GM18511 (cell line): ENCODE measurements around the gene USP48.
"Not testable (repeated sequence)": the region's sequence is repeated elsewhere in the genome, so short reads cannot be mapped to it uniquely, and the experiment has no call there.

Source experiments
- ATAC-seq: cut with Tn5 transposase; IDR thresholded peaks from one replicate; pipeline ENCODE4 v1.9.1; 2021; ENCODE audit warnings: mild to moderate bottlenecking, moderate library complexity; ENCODE audit not compliant: unreplicated experiment

Gene USP48

GRCh38 chr1:21814981-21815582, 32.1 kb upstream of the USP48 start:
- ATAC-seq, result no peak

- no peak for ATAC-seq
These were observed 31.4 kb upstream of the USP48 start for GRCh38 chr1:21814241-21814918.

- no peak for ATAC-seq
These were observed 30.6 kb upstream of the USP48 start for GRCh38 chr1:21813542-21813941.

- ATAC-seq, result no peak
These were observed 28.9 kb upstream of the USP48 start, which contains the start of gene LDLRAD2 for GRCh38 chr1:21811875-21812305. Gene LDLRAD2, plus strand, starts transcription at chr1:21812265. Its CDS starts 187 bp downstream, at chr1:21812452.

- no peak for ATAC-seq
These were observed 21.6 kb upstream of the USP48 start for GRCh38 chr1:21804536-21804935.

GRCh38 chr1:21801100-21801499, 18.2 kb upstream of the USP48 start:
- no peak for ATAC-seq

GRCh38 chr1:21799730-21800129, 16.8 kb upstream of the USP48 start:
- no peak for ATAC-seq

GRCh38 chr1:21795075-21795474, 12.1 kb upstream of the USP48 start:
- no peak for ATAC-seq

GRCh38 chr1:21794656-21795055, 11.7 kb upstream of the USP48 start:
- ATAC-seq, result no peak

GRCh38 chr1:21793104-21793503, 10.2 kb upstream of the USP48 start:
- ATAC-seq, result no peak

- no peak for ATAC-seq
These were observed 3.7 kb upstream of the USP48 start for GRCh38 chr1:21786640-21787039.

GRCh38 chr1:21785764-21786163, 2.8 kb upstream of the USP48 start:
- not testable (repeated sequence) for ATAC-seq

GRCh38 chr1:21783679-21784603, 992 bp upstream of the USP48 start:
- ATAC-seq, result no peak

GRCh38 chr1:21782349-21782867, 541 bp downstream of the USP48 start:
- peak; percentile 29 for ATAC-seq

GRCh38 chr1:21781815-21782348, 1.1 kb downstream of the USP48 start:
- no peak for ATAC-seq

- ATAC-seq, result no peak
These were observed 3.1 kb downstream of the USP48 start for GRCh38 chr1:21779613-21780521.

- ATAC-seq, result no peak
These were observed 4.6 kb downstream of the USP48 start for GRCh38 chr1:21778405-21778727.

GRCh38 chr1:21776925-21777324, 6.0 kb downstream of the USP48 start:
- not testable (repeated sequence) for ATAC-seq

- no peak for ATAC-seq
These were observed 6.9 kb downstream of the USP48 start for GRCh38 chr1:21775985-21776562.

- no peak for ATAC-seq
These were observed 7.4 kb downstream of the USP48 start for GRCh38 chr1:21775550-21775914.
